ENCODE data around the gene GPR12. TPM values are rescaled to one million over a fixed set of nuclear protein-coding genes. Genes with fewer than 3 reads are reported as not detected.

Gene GPR12
- total RNA-seq, 1 experiment from 2014 or later = not detected

DNA sequence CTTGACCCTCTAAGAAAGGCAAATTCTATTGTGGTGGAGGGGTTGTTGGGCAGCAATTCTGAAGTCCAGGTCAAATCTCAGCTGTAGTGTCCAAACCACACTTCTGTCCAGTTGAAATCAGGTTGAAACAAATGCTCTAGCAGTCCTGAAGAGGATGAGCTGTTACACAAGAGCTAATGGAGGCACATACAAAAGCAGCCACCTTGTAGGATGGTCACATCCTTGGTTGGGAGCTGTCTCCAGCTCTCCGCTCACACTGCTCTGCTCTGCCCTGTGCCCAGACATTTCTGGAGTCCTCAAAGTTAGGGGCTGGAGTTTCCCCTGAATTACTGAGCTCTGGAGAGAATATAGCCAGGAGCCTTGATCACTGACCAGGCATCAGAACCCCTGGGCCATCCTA is 47.2 kb downstream of the GPR12 start:
- H3K27me3 Mint-ChIP-seq (ENCODE audit: unreplicated experiment) = no peaks in the 10 kb centered on the region
- H3K9me3 Mint-ChIP-seq (ENCODE audit: low read depth, unreplicated experiment) = no peaks in the 10 kb centered on the region
- DNase-seq = no peak
- CTCF ChIA-PET = no interaction called here
- no peaks in the 10 kb centered on the region for H3K36me3 Mint-ChIP-seq (ENCODE audit: insufficient read depth, unreplicated experiment)
- TF ChIP-seq CTCF (IDR thresholded peaks at IDR 0.05; ENCODE audit: unreplicated experiment) = no peak
- intact Hi-C loops (cut with micrococcal nuclease; ENCODE audit: unreplicated experiment) = no loop called here
- no peaks in the 10 kb centered on the region for H3K4me1 Mint-ChIP-seq (ENCODE audit: low read depth, unreplicated experiment)
- no peak overlapping the region for H3K27ac Mint-ChIP-seq (ENCODE audit: unreplicated experiment)
- H3K4me3 Mint-ChIP-seq (ENCODE audit: low read depth, unreplicated experiment) = no peak overlapping the region
- BruUV-seq (replicated peaks) = no TSS peak

DNA sequence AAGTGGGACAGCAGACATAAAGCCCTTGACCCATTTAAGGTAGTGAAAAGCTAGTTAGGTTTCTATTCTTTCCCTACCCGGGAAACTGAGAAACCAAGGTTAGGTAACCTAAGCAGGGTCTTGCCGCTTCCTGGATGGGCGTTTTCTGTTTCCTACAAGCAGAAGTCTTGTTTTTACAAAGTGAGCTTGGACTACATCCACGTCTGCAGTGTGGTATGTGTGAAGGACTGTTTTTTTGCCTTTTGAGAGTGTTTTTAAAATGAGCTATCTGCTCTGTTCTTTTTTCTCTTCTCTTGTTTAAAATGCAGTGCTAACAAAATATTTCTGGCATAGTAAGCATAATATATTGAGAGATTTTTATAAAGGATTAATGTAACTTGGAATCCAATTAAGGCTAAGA is 49.4 kb downstream of the GPR12 start:
- intact Hi-C loops (cut with micrococcal nuclease; ENCODE audit: unreplicated experiment) = no loop called here
- TF ChIP-seq CTCF (IDR thresholded peaks at IDR 0.05; ENCODE audit: unreplicated experiment) = no peak
- Mint-ChIP-seq H3K27me3 (ENCODE audit: unreplicated experiment) (peaks cover under 1% of the 10 kb centered on the region), H3K4me3 (ENCODE audit: low read depth, unreplicated experiment) (no peak overlapping the region), H3K36me3 (ENCODE audit: insufficient read depth, unreplicated experiment) (no peaks in the 10 kb centered on the region), H3K27ac (ENCODE audit: unreplicated experiment) (no peak overlapping the region), H3K9me3 (ENCODE audit: low read depth, unreplicated experiment) (no peaks in the 10 kb centered on the region), H3K4me1 (ENCODE audit: low read depth, unreplicated experiment) (no peaks in the 10 kb centered on the region)
- CTCF ChIA-PET = interaction anchor here (0.7 kb wide), 1 partner anchor 10 kb away, joined by 4 read pairs; no protein-coding TSS in a partner anchor
- no peak for DNase-seq
- BruUV-seq (replicated peaks) = no TSS peak

GRCh38 chr13:26710166-26710565 is 50.4 kb downstream of the GPR12 start:
- no peak for TF ChIP-seq CTCF (IDR thresholded peaks at IDR 0.05; ENCODE audit: unreplicated experiment)
- Mint-ChIP-seq H3K27me3 (ENCODE audit: unreplicated experiment) (peaks cover 11% of the 10 kb centered on the region), H3K36me3 (ENCODE audit: insufficient read depth, unreplicated experiment) (no peaks in the 10 kb centered on the region), H3K27ac (ENCODE audit: unreplicated experiment) (no peak overlapping the region), H3K4me3 (ENCODE audit: low read depth, unreplicated experiment) (no peak overlapping the region), H3K4me1 (ENCODE audit: low read depth, unreplicated experiment) (no peaks in the 10 kb centered on the region), H3K9me3 (ENCODE audit: low read depth, unreplicated experiment) (no peaks in the 10 kb centered on the region)
- BruUV-seq (replicated peaks) = no TSS peak
- intact Hi-C loops (cut with micrococcal nuclease; ENCODE audit: unreplicated experiment) = no loop called here
- CTCF ChIA-PET = no interaction called here
- DNase-seq = no peak

DNA sequence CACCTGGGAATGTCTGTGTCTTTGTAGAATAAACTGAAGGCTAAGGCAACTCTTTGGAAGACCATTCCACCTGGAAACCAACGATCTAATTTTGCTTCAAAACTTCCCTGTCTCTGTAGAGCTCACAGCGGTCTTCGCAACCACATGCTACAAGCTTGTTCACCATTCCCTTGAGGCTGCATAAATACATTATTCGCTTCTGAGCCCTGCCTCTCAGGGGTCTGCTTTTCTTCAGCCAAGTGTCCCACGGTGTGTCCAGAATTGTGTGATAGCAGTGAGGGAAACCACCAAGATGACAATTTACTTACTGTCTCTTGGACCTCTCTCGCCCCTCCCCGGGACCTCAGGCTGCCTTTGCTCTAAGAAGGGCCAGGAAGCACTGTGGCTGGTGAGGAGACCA is 51.1 kb downstream of the GPR12 start:
- no TSS peak for BruUV-seq (replicated peaks)
- intact Hi-C loops (cut with micrococcal nuclease; ENCODE audit: unreplicated experiment) = no loop called here
- no peak for DNase-seq
- Mint-ChIP-seq H3K4me3 (ENCODE audit: low read depth, unreplicated experiment) (no peak overlapping the region), H3K27ac (ENCODE audit: unreplicated experiment) (no peak overlapping the region), H3K9me3 (ENCODE audit: low read depth, unreplicated experiment) (no peaks in the 10 kb centered on the region), H3K27me3 (ENCODE audit: unreplicated experiment) (peaks cover 18% of the 10 kb centered on the region), H3K4me1 (ENCODE audit: low read depth, unreplicated experiment) (no peaks in the 10 kb centered on the region), H3K36me3 (ENCODE audit: insufficient read depth, unreplicated experiment) (no peaks in the 10 kb centered on the region)
- CTCF ChIA-PET = no interaction called here
- no peak for TF ChIP-seq CTCF (IDR thresholded peaks at IDR 0.05; ENCODE audit: unreplicated experiment)

GRCh38 chr13:26708007-26708297 is 52.6 kb downstream of the GPR12 start:
- Mint-ChIP-seq H3K27me3 (ENCODE audit: unreplicated experiment) (peaks cover 24% of the 10 kb centered on the region), H3K4me3 (ENCODE audit: low read depth, unreplicated experiment) (no peak overlapping the region), H3K4me1 (ENCODE audit: low read depth, unreplicated experiment) (no peaks in the 10 kb centered on the region), H3K9me3 (ENCODE audit: low read depth, unreplicated experiment) (no peaks in the 10 kb centered on the region), H3K27ac (ENCODE audit: unreplicated experiment) (no peak overlapping the region), H3K36me3 (ENCODE audit: insufficient read depth, unreplicated experiment) (no peaks in the 10 kb centered on the region)
- CTCF ChIA-PET = no interaction called here
- BruUV-seq (replicated peaks) = no TSS peak
- intact Hi-C loops (cut with micrococcal nuclease; ENCODE audit: unreplicated experiment) = no loop called here
- no peak for DNase-seq
- TF ChIP-seq CTCF (IDR thresholded peaks at IDR 0.05; ENCODE audit: unreplicated experiment) = peak; percentile 2

Measured in Calu3 (cell line).